Stimulated activated CD4-positive, alpha-beta T cell treated with anti-CD3 and anti-CD28 coated beads, Interleukin-2, amount 100 ng/mL, for 4 hours (primary cell): ENCODE measurements around the gene CST8.
A peak's percentile ranks its signal among the peaks of the same experiment; 100 is the strongest.
"Not testable (repeated sequence)": the region's sequence is repeated elsewhere in the genome, so short reads cannot be mapped to it uniquely, and the experiment has no call there.

ENCODE experiments used
- DNase-seq: peaks from one replicate; pipeline ENCODE4 v3.0.0-alpha.2; 2020; ENCODE audit warnings: low read depth

CST8 gene, protein sequence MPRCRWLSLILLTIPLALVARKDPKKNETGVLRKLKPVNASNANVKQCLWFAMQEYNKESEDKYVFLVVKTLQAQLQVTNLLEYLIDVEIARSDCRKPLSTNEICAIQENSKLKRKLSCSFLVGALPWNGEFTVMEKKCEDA

GRCh38 chr20:23490817-23491216, at the start of gene CST8:
Gene CST8 (plus strand): TSS chr20:23491117. CDS start chr20:23491668, 551 bp downstream.
- no peak for DNase-seq

DNA sequence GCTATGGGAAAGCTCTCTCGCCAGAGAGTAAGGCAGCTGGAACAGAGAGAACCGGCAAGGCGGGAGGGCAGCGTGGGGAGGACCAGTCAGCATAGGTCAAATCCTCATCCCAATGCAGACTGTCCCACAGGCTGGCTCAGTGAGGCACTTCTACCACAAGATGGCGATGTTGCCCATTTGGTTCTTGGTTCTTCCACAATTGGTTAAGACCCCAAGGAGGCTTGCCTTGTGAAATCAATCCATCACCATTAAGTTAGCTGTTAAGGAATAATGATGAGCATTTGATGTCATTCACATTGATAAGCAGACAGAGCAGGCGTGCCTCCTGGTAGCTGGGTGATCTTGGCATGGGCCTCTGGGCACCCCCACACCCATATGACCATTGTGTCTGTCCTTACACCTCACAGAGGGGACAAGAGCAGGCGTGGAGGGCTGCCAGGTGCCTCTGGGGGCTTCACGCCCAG, 49.0 kb upstream of the CST8 start:
- DNase-seq = peak; percentile 14

DNA sequence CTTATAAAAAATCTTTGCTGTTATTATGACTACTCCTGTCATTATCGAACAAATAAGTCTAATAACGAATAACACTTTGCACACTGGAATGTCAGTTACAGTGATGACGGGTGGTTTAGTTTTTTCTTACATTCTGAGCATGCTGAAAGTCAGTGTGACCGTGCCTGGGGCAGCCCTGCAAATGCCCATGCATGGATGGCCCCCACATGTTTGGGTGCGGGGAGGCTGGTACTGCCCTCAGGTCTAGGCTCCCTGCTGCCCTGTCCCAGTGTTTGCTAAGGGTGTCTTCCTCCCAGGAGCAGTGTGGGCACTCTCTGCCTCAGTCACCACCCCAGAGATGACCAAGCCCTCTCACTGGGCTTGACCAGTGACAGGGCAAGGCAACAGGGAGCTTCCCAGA, 48.5 kb upstream of the CST8 start:
- DNase-seq = no peak

- DNase-seq = no peak
Observed at GRCh38 chr20:23444859-23445258, 46.1 kb upstream of the CST8 start.

DNA sequence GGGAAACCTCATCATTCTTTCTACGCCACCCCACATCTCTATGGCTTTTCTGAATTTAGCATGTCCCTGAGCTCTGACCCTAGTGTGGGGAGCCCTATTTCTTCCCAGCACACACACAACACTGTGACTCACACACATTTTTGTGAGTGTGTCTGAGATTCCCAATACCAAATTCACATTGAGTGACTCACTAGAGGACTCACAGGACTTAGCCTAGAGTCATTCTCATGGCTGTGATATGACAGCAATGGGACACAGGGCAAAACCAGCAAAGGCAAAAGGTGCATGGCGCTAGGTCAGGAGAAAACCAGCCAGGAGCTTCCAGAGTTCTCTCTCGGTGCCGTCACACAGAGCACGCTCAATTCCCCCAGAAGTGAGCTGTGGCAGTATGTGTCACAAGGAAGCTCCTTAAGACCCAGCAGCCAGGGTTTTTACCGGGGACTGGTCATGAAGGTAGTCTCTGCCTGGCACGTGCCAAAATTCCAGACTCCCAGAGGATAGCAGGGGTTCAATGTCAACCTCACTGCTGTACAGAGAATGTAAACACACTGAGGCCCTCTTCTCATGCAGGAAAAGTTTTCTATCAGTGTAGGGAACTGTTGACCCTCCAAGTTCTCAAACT, 45.2 kb upstream of the CST8 start:
- no peak for DNase-seq

DNA sequence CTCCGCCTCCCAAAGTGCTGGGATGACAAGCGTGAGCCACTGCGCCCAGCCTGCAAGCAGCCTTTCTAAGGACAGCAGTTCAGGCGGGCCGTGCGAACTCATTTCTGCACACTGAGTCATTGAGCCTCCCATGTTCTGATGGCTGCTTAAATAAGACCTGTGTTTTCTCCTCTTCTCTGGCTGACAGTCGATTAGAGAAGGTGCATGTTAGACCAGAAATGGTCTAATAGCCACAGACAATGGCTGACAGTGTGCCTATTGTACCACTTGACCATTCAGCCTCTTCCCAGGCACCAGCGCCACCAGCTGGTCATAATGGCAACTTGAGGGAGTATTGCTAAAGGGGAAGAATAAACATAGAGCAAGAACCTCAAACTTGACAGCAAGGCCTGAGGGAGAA, 44.4 kb upstream of the CST8 start:
- DNase-seq = no peak

GRCh38 chr20:23448167-23448566, 42.8 kb upstream of the CST8 start:
- DNase-seq = no peak

DNA sequence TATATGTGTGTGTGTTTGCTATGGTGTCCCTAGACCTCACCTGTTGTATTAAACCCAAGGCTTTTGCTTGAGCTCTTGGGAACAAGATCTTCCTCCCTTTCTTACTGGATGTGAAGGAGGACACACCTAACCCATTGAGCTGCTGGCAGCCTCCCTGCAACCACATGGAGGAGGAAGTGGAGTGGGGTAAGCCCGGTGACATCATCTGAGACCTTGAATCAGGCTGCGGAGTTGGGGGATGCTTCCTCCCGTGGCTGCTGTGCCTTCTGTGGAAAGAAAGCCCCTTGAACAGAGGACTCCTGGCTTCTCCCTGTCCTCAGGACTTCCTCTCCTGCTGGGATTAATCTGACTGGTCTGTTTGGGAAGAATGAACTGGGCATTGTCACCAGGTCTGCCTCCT, 41.5 kb upstream of the CST8 start:
- DNase-seq = no peak

GRCh38 chr20:23450877-23451276, 40.0 kb upstream of the CST8 start:
- no peak for DNase-seq

DNA sequence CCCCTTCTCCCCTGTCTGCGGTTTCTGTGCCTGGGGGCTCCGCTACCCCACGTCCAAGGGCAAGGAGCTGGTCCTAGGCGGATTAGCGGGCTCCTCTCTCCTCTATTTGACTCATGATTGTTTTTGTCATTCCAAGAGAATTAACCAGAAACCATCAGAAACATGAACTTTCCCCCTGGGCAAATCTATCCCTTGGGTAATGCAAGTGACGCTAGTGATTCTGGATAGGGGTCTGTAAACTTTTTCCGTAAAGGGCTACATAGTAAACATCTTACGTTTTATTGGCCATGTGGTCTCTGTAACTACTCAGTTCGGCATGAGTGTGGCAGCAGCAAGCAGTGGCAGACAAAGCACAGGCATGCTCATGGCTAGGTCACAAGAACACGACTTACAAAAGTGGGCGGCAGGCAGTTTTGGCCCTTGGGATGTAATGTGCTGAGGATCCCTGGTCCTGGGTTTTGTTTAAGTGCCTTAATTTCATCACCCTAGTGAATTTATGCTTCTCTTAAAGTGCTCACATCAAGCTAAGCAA, 38.9 kb upstream of the CST8 start:
- no peak for DNase-seq

DNA sequence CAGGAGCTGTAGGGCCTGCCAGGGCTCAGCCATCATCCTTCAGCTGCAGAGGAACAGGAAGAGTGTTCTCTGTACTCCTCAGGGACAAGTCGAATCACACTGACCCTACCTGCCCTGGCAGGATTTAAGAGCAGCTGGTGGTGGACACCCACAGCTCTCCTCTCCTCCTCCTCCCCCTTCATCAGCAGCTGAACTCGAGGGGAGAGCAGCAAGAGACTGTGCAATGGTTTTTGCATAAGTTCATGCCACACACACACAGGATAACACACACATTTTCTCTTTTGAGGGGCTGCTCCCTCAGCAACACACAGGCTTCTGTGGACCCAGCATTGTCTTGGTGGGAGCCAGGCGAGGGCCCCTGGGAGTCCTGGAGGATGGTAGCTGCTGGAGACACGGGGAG, 38.1 kb upstream of the CST8 start, which contains the start of gene CST11:
Gene CST11 (minus strand): TSS at position 101 of the 400 bp plus-strand sequence. CDS start 65 bp downstream, at position 36.
- no peak for DNase-seq

DNA sequence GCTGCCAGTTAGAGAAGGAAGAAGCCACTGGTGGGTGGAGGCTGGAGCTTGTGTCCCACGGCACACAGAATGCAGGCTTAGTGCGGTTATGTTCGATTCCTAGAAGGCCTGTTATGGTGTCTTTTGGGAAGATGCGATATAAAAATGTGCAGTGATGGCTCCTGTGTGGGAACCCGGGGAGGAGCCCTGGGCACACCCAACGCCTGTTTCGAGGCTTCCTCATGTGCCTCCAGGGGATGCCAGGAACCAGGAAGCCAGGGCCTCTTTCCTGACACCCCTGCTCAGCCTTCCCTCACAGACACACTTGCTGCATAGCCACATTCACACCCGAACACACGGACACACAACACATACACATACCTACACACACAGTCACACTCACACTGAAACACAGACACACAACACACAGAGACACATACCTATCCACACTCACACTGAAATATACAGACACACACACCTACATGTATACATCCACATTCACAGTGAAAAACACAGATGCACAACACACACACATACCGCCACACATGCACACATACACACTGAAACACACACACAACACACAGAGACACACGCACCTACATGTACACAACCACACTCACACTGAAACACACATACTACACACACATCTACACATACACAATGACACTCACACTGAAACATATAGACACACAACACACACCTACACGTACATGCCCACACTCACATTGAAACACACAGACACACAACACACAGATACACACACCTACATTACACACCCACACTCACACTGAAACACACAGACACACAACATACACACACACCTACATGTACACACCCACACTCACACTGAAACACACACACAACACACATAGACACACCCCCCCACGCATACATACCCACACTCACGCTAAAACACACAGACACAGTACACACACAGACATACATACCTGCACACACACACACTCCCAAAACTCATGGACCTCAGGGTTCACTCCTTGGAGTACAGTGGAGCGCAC, 37.1 kb upstream of the CST8 start:
- DNase-seq = no peak

DNA sequence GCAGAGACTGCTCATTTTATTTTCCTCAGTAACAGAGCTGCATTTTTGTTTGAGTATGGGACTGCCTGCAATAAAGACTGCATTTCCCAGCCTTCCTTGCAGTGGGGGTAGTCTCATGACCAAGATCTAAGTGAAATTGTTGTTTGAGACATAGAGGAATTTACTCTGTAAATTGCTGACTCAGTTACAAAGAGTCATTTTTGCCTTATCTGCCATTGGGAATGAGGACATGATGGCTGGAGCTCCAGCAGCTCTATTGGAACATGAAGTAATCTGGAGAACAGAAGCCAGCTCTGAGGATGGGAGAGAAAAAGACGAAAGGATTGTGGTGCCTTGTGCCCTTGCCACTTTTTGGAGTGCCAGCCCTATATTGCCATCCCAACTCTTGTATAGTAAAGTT, 36.1 kb upstream of the CST8 start:
- no peak for DNase-seq

GRCh38 chr20:23455639-23456038, 35.3 kb upstream of the CST8 start:
- no peak for DNase-seq

GRCh38 chr20:23456409-23456808, 34.5 kb upstream of the CST8 start:
- DNase-seq = no peak

DNA sequence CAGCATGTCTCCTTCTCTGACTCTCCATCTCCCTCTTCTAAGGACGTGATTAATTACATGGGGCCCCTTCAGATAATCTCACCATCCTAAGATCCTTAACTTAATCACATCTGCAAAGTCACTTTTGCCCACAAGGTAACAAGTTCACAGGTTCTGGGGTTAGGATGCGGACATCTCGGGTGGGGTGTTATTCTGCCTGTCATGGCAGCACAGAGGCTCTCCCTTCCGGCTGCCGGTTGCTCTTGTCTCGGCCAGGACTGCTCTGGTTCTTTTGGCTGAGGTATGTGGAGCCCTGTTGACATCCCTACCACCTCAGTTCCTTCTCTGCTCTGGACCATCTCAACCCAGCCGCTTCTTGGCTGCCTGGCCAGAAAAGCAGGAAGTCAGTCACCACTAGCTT, 34.0 kb upstream of the CST8 start:
- no peak for DNase-seq

GRCh38 chr20:23459461-23460150, 31.3 kb upstream of the CST8 start:
- DNase-seq = no peak

GRCh38 chr20:23461180-23461579, 29.7 kb upstream of the CST8 start:
- no peak for DNase-seq

- DNase-seq = not testable (repeated sequence)
Observed at GRCh38 chr20:23466961-23467360, 24.0 kb upstream of the CST8 start.

- not testable (repeated sequence) for DNase-seq
Observed at GRCh38 chr20:23472306-23472705, 18.6 kb upstream of the CST8 start.

DNA sequence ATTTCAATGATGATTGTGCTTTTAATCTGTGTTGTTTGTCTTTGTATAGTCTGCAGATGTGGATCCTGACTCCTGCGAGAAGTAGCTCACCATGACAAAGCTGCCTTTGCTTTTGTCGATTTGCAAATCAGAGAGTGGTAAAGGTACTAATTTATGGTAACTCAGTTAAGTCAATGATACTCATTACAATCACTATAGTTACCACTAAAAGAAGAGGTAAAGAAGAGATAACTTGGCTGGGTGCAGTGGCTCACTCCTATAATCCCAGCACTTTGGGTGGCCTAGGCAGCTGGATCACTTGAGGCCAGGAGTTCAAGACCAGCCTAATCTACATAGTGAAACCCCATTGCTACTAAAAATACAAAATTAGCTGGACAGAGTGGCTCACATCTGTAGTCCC, 17.6 kb upstream of the CST8 start:
- not testable (repeated sequence) for DNase-seq

- no peak for DNase-seq
Observed at GRCh38 chr20:23475395-23475794, 15.5 kb upstream of the CST8 start.
